ENCODE data around the gene MAP7.
A peak's percentile ranks its signal among the peaks of the same experiment; 100 is the strongest.
"Not testable (repeated sequence)": the region's sequence is repeated elsewhere in the genome, so short reads cannot be mapped to it uniquely, and the experiment has no call there.

Gene MAP7

DNA sequence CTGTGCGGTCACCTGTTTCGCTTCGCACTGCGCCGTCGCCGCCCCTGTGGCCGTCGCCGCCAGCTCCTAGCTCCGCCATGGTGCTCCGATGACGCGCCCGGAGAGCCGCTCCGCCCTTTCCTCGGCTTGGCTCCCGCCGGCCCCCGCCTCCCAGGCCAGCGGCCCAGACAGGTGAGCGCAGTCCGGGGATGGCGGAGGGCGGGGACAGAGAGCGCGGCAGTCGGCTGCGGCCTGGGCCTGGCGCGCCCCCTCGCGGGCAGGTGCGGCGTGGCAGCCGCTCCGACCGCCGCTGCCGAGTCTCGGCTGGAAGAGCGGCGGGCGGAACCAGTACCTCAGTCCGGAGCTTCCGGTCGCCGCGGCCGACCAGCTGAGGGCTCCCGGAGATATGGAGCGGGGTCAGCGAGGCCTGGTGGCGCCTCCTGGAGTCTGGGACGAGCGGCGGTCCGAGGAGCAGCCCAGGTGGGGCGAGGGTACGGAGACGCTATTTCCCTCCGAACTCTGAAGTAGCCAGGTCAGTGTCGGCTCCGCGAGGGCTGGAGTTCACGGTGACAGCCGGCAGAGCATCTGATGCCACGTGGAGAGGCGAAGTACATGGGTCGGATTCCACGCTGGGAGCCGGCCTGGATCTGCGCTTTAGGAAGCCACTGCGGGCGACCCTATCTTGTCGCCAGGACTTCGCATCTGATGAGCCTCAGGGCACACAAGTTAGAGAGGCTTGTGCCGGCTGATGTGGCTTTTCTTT is at the start of gene MAP7:
Gene MAP7 (minus strand): TSS at position 93 of the 742 bp plus-strand sequence. CDS start 14 bp downstream, at position 79.
- DNase-seq, result peak; percentile 68

DNA sequence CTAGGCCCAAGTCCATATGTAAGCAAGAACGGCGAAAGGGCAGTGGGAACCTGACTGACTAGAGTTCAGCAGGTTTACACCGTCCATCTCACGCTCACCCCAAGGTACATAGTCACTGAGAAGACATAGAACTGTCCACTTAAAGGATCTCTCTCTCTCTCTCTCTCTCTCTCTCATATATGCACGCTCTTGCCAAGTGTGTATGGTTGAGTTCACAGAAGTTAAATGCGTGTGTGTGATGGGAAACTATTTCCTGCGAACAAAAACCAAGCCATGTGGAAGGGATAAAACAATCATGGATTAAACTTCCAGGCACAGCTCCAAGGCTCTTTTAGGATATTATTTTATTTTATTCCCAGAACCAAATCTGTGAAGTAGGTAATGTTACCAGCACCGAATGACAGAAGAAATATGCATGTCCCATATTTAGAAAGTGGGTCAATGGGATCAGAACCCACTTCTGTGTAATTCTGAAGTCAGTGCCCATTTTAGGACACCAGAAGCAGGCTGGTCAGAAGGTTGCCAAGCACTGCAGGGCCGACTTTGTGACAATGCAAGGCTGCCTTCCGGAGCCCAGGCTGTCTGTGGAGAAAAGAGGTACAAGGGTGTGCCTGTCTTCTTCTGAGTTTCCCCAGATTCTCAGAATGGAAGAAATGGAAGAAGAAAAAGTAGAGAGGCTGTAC is 49.2 kb upstream of the MAP7 start:
- no peak for DNase-seq

DNA sequence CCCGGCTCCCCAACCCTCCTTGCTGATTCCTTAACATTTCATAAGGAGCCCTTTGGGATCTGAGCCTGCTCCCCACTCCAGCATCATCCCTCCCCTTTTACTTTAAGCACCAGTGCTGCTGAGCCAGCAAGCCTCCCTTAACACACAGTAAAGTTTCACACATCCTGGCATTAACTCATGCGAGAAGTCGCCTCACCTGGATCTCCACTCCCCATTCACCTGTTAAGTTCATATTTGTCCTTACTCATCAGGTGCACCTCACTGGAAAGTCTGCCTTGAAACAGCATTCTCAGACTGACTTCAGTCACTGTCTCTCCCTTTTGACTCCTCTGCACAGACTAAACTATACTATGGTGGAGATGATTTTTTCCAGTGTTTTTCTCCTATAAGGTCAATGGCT is 47.8 kb upstream of the MAP7 start:
- DNase-seq, result no peak

DNA sequence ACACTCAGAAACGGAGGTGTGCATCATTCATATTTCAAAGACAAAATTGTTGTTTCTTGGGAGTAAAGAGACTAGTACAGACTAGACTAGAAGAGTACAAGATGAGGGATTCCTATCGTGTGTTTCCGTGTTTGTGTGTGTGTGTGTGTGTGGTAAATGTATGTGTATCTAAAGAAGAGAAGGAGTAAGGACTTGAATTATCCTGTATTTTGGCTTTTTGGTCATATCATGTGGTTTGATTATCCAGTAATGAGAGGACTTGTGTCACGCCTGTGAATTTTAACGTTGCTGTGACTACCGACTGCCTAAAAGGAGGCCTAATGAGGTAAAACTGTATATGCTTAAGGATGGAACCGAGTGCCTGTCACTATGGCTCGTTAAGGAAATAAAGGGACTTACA is 44.4 kb upstream of the MAP7 start:
- no peak for DNase-seq

DNA sequence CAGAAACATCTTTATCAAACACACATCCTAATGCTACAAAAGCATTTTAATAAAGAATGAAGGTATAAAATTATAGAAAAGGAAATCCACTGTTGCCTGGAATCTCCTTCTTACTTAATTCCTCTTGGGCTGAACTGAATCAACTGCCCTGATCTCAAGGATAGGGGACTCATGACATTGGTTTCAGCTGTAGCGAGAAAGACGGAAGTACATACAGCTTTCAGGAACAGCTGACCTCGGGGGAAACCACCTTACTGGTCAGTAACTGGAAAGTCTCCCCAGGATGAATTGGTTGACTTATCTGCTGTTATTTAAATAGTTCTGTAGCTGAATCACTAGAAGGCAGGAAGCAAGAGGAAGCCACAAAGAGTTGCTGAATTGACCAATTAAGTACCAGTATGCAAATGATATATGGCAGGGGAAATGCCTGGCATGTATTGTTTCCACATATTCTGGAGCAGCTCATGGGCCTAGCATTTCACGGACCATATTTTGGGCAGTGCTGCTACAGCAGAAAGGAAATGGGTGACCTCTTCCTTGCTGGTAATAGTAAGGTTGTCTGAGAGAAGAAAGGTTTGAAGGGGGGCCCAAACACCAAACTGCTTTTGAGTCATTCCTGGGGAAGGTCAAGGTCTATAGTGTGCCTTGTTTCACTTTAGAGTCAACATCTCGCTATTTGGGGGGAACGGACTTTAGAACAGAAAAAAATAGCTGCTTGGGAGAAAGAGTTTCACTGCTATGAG is 43.7 kb upstream of the MAP7 start:
- peak; percentile 86 for DNase-seq

DNA sequence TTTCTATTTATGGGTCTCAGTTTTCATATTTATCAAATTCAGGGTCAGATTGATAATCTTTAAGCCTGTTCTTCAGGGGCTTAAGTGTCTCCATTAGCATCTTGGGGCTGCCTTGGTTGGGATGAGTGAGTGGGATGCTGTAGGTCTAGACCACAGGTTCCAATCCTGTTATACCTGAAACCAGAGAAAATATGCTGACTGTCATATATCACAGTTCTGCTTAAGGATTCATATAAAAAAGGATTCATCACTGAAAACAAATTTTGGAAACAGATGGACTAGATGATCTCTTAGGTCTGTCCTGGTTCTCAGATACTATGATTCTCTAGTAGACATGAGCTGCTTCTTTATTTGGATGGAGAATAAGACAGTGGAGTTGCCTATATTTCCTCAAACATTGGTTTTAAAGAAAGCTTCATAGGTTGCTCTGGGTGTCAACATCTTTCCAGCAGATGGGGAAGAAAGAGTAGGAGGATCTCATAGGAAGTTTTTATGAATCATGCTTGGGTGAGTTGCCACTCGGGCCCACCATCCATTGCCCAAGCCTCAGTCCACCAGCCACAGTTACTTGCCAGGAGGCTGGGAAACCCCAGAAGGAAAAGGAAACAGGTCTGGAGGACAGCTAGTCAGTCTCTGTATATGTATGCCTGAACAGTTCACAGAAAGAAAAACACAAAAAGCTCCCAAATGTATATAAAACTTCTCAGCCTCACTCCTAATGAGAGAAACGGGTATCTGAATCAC is 42.9 kb upstream of the MAP7 start:
- no peak for DNase-seq

DNA sequence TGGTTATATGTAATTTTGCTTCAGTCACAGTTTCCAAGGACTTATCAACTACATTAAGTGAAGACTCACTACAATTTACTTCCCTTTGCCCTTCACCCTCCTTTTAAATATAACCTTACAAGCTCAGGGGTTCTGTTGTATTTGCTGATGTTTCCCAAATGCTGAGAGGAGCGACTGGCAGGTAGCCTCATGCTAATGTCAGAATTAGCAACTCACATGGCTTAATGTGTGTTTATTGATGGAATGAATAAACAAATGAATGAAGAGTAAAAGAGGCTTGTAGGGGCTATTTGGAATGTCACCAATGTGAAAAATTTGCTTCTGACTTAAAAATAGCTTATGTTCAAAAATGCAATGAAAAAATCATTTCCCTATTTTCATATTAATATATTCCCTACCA is 41.4 kb upstream of the MAP7 start:
- no peak for DNase-seq

DNA sequence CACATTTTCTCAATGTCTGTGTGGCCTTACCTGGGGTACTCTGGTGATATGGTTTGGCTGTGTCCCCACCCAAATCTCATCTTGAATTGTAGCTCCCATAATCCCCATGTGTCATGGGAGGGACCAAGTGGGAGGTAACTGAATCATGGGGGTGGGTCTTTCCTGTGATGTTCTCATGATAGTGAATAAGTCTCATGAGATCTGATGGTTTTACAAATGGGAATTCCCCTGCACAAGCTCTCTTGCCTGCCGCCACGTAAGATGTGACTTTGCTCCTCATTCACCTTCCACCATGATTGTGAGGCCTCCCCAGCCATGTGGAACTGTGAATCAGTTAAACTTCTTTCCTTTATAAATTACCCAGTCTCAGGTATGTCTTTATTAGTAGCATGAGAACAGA is 40.6 kb upstream of the MAP7 start:
- not testable (repeated sequence) for DNase-seq

DNA sequence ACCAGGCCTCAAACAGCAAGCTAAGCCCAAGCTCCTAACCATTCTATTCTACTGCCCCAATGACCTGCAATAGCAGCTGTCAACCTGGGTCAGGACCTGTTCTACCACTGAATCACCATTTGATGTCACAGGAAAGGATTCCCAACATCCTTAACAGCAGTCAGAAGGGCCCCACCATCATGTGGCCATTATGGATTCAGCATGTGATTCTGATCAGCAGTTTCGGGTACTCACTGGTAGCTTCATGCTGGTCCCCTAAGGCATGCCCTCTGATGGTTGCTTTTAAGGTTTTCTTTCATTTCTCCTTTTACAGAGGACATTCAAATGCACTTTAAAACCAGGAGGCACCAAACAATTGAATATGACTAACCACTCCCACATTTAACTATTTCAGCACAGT is 37.3 kb upstream of the MAP7 start:
- no peak for DNase-seq

DNA sequence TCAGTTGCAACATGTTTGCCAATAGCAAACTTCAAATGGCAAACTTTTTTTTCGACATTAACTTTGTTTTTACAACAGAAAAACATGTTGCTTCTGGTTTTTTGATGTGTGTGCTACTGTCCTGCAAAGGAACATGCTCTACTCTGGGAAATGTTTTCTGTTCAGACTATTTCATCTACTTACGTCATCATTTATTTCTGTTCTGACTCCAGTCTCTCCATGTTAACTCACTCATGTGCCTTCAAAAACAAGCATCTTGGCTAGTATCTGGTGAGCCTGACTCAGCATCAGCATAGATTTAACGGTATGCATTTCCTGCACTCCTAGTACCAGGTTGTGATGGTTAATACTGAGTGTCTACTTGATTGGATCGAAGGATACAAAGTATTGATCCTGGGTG is 36.1 kb upstream of the MAP7 start:
- no peak for DNase-seq

DNA sequence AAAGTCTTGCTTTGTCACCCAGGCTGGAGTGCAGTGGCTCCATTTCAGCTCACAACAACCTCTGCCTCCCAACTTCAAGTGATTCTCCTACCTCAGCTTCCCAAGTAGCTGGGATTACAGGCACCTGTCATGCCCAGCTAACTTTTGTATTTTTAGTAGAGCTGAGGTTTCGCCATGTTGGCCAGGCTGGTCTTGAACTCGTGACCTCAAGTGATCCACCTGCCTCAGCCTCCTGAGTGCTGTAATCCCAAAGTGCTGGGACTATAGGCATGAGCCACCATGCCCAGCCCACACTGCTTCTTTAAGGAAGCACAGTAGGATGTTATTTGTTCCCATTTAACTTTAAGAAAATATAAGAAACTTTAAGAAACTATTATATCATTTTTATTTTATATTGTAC is 35.3 kb upstream of the MAP7 start:
- not testable (repeated sequence) for DNase-seq

DNA sequence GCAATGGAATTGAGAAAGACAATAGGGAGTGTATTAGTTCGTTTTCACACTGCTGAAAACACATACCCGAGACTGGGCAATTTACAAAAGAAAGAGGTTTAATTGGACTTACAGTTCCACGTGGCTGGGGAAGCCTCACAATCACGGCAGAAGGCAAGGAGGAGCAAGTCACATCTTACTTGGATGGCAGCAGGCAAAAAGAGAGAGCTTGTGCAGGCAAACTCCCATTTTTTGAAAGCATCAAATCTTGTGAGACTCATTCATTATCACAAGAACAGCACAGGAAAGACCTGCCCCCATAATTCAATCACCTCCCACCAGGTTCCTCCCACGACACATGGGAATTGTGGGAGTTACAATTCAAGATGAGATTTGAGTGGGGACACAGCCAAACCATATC is 34.1 kb upstream of the MAP7 start:
- DNase-seq, result not testable (repeated sequence)

DNA sequence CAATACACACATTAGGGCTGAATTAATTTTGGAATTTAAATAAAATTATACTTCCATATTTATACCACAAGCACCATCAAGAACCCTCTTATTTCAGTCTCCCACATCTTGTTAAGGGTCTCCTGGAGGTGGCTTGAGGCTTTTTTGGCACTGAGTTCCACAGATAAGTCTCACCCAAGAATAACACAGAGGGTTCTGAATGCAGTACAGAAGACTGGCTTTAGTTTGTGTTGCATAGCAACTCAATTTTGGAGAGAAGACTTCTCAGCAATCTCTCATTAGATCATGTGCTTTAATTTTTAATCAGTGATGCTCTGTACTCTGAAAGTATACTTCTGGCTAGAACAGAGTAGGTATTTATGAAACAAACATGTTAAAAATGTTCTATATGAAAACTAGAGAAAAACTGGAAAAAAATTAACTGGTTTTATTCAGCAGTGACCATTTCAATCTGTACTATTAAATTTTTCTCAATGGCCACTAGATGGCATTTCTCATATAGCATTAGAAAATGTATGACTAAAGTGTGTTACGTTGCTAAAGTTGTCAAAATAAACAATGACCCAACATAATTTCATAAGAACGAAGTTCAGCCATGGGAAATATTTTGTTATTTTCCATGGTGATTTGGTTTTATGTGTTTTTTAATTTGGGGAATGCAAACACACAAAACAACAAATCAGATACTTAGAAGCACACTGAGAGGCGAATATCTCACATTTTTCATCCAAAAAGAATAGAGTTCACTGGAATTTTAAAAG is 32.7 kb upstream of the MAP7 start:
- peak; percentile 84 for DNase-seq

DNA sequence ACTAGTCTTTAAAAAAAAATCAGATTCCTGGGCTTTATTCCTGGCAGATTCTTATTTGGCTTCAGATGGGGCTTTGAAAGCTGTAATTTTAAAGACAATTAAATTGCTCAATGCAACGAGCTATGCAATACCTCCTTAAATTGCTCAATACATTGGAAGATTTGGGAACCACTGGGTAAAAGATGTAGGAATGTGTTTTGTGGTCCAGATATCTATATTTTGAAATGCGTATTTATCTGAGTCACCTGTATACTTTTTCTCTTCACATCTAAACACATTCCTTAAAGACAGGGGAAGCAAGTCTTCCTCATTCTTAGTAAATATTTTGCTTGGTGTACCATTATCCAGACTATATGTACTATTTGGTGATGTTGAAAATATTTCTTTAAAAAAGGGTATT is 29.6 kb upstream of the MAP7 start:
- no peak for DNase-seq

DNA sequence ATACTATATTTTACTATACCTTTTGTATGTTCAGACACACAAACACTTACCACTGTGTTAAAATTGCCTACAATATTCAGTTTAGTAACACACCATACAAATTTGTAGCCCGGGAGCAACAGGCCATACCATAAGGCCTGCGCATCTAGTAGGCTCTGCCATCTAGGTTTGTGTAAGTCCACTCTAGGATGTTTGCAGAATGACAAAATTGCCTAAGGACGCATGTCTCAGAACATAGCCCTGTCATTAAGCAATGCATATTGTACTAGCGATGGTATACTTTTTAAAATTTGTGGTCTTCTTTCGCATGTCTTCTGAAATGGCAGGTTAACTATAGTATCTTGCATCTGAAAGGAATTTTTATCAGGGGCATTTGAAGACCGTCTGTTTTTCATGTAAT is 26.6 kb upstream of the MAP7 start:
- no peak for DNase-seq

DNA sequence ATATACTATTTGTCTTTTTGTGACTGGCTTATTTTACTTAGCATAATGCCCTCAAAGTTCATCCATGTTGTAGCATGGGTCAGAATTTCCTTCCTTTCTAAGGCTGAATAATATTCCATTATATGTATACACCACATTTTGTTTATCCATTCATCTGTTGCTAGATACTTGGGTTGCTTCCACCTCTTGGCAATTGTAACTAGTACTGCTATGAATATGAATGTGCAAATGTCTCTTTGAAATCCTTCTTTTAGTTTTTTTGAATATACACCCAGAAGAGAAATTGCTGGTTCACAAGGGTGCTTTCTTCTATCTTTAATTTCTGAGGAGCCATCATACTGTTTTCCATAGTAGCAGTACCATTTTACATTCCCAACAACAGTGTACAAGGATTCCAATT is 21.3 kb upstream of the MAP7 start:
- DNase-seq, result no peak

DNA sequence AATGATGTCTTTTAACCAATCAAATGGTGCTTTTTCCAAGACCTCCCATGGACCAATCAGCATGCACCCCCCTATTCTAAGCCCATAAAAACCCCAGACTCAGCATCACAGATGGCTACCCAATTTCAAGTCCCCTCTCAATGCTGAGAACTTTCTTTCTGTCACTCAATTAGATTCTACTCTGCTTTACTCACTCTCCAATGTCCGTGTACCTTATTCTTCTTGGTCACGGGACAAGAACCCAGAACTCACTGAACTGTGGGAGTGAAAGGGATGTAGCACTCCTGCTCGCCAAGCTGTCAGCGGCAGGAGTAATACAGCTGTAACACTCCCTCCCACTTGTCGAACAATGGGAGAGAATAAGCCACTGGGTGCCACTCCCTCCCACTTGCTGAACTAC is 20.8 kb upstream of the MAP7 start:
- DNase-seq, result no peak

DNA sequence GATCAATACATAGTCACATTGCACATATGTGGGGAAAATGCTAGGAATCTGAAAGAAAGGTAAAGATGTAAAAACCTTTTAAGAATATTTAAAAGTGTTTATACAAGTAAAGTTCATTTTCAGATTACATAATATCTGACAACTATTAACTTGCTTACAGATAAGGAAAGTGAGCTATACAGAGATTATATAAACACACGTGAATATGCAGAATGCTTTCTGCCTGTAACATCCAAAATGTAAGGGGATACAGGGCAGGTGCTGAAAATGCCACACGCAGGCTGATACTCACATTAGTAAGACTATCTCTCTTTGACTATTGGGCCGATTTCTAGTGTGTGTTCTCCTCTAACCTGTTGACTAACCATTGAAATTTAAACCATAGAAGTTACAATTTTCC is 17.9 kb upstream of the MAP7 start:
- no peak for DNase-seq

DNA sequence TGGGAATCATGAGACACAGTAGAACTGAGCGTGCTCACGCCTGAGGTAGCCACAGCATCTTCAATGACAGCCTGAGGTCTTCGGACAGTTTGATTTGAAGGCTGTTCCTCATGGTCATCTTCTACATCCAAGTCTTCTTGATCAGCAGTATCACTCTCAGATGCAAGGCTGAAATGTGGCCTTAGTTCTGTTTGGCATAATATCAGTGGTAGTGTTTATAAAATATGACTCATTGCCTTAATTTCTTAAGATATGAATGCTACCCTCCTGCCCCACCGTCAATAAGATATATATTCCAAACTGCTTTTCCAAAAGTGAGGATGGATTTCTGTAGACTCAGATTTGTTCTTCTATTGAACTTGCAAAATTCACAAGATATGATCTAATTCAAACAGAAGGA is 17.5 kb upstream of the MAP7 start:
- no peak for DNase-seq

DNA sequence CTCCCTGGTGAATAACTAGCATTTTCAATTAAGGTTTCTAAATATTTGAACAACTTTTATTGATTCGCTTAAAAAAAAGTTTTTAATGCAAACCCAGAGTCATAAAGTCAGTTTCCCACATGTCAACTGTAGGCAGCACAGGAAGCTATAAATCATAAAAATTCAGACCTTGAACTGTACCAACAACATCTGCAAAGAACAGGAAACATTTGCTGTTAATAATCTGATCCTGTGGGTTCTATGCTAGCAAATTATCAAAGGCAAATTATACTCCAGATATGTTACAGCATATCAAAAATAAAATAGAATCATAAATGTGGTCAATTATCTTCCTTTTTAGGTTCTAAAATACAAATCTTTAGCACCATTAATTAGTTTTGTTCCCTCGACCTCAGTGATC is 16.6 kb upstream of the MAP7 start:
- peak; percentile 64 for DNase-seq

DNA sequence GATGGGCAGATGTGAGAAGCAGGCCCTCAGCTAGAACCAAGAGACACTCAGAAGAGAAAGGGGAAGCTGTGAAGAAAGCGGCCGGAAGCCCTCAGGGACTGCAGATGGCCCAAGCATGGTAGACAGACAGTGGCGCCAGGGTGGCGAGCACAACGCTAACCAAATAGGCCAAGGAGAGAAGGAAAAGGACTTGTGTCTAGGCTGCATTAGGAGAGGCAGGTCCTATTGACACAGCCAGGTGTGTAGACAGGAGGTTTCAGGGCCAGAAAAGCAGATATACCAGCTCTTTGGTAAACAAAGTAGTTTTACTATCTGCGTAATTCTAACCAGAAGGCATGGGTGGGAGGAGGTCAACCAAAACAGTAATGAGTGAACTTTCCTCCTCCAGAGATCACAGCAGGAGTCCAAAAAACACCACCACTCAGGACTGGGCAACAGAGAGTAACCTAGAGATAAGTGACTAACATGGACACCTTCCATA is 15.8 kb upstream of the MAP7 start:
- DNase-seq, result peak; percentile 79

DNA sequence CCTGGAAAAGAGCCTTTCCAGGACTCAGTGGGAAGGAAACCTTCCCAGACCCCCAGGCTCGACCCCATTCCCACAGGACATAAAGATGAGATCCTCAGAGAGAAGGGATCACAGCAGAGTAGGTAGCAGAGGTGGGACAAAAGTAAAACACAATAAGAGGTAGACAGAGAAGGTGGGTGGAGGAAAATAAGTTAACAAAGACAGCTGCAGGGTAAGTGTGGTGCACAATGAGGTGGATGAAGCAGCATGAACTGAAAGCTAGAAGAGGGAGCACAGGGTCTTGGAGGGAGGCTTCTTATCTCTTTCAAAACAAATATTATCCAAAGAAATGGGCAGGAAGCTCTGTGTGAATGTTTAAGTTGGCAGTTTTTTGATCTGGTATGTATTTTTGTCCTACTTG is 14.0 kb upstream of the MAP7 start:
- peak; percentile 25 for DNase-seq

Data from hematopoietic multipotent progenitor cell treated with erythropoietin and hydrocortisone succinate and interleukin-3 and kit ligand, for 6 days (in vitro differentiated cells).